A673 (cell line): ENCODE measurements around the gene CLEC16A.

ENCODE experiments used
- CTCF ChIP-seq: fragments of 300-800, 200-600 bp; sonication (generic); conservative IDR thresholded peaks from 2 replicates; pipeline ENCODE4 v1.5.1; 2017; ENCODE audit warnings: low read depth, mild to moderate bottlenecking, antibody characterized with exemption, low read length, moderate library complexity, mixed read lengths
- EZH2 ChIP-seq: fragments of 200-600 bp; sonication (generic); IDR thresholded peaks from 2 replicates; pipeline ENCODE4 v1.6.1; 2017; ENCODE audit warnings: borderline replicate concordance, low read depth, mild to moderate bottlenecking, mixed read lengths, antibody characterized with exemption, low read length; ENCODE audit not compliant: poor library complexity, severe bottlenecking

GRCh38 chr16:11045846-11046245 is 101.5 kb downstream of the CLEC16A start:
- no peak for TF ChIP-seq CTCF
- no peak for TF ChIP-seq EZH2
